ENCODE data around the gene DPEP1.
"Not testable (repeated sequence)": the region's sequence is repeated elsewhere in the genome, so short reads cannot be mapped to it uniquely, and the experiment has no call there.

DPEP1 gene

DNA sequence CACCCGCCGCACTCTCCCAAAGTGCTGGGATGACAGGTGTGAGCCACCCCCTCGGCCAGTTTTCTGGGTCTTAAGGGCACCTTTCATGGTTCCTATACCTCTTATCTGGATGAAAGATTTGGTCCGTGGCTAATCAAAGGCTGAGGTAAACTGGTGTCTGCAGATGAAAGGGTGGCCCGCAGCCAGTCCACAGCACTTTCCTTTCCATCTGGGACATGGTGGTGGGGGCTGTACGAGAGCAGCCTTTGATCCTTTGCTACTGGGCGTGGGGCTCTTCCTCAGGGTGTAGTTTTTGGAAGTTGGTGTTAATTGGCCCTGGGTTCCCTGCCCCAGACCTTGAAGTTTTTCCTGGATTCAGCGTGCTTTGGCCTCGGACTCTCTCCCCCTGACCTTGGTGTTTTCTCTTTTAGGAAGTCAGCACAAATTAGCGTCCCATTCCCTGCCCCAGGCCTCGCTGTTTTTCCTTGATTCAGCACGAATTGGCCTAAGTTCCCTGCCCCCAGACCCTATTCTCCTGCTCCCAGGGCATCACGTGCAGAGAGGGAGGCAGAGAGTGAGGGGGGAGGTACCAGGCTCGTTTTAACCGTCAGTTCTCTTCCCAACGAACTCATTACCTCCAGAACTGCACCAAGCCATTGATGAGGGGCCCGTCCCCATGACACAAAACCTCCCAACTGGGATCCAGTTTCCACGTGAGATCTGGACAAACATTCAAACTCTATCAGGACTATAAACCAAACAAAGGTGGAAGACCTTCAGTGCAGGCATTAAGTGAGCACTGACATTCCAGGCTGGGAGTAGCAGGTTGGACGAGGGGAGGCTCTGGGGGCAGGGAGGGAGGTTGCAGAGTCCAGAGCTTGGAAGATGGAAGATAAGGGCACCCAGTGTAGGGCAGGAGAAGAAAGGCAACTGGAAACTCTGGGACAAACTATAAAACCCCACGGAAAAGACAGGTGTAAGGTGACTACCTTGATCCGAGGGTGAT, 11.6 kb downstream of the DPEP1 start:
- FAIRE-seq (no peak), DNase-seq (ENCODE audit: insufficient read length, low spot score) (no peak)
- TF ChIP-seq, protein P1, sequence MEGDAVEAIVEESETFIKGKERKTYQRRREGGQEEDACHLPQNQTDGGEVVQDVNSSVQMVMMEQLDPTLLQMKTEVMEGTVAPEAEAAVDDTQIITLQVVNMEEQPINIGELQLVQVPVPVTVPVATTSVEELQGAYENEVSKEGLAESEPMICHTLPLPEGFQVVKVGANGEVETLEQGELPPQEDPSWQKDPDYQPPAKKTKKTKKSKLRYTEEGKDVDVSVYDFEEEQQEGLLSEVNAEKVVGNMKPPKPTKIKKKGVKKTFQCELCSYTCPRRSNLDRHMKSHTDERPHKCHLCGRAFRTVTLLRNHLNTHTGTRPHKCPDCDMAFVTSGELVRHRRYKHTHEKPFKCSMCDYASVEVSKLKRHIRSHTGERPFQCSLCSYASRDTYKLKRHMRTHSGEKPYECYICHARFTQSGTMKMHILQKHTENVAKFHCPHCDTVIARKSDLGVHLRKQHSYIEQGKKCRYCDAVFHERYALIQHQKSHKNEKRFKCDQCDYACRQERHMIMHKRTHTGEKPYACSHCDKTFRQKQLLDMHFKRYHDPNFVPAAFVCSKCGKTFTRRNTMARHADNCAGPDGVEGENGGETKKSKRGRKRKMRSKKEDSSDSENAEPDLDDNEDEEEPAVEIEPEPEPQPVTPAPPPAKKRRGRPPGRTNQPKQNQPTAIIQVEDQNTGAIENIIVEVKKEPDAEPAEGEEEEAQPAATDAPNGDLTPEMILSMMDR (IDR thresholded peaks at IDR 0.05; ENCODE audit: insufficient read depth, missing control alignments) = no peak

DNA sequence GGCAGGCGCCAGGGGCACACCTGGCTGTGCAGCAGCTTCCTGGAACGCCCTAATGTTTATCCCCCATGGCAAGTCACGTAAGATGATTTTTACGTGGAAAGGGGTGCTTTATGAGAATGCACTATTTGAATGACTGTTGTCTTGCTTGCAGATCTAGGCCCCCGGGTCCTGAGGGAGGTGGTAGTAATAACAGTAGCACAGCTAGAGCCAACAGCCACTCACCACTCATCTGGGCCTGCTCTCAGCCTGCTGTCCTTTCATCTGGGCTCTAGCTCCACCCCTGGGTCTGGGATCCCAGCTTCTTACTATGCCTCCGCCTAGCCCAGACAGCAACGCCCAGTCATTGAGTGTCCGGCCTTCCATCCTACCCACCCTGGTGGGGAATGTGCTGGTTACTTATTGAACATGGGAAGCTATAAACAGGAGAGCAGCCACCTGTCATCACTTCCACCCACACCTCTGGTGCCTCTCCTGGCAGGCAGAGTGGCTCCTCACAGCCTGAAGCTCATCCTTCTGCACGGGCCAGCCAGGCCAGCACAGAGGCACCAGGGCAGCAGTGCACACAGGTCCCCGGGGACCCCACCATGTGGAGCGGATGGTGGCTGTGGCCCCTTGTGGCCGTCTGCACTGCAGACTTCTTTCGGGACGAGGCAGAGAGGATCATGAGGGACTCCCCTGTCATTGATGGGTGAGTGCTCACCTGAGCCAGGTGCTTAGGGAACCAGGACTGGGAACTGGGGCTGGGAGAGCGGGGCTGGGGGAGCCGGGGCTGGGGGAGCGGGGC, 16.6 kb downstream of the DPEP1 start:
- DNase-seq (ENCODE audit: insufficient read length, low spot score) (no peak), FAIRE-seq (no peak)
- TF ChIP-seq, protein P1 (IDR thresholded peaks at IDR 0.05; ENCODE audit: insufficient read depth, missing control alignments) = no peak

DNA sequence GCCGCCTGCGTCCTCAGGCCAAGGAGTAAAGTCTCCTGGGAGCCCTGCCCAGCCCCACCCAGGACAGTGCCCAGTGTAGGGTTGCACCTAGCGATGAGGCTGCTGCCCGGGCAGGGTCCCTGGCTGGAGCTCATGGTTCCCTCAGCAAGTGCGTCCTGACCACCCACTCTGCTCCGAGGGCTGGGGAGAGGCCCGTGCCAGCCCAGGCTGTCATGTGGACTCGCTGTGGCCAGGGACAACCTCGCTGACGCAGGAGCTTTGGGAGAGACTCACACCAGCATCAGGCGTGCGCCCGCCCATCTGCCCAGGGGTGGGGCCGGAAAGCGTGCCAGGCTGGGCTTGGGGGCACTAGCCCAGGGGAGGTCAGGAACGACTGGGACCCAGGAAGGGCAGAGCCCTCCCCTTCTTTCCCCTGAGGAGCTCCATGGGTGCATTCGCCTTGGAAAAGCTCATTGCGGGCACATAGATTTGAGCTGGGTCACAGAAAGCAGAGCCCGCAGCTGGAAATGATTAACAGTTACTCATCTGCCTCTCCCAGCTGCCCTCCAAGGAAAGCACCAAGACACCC, 19.7 kb downstream of the DPEP1 start:
- FAIRE-seq (no peak), DNase-seq (ENCODE audit: insufficient read length, low spot score) (no peak)
- TF ChIP-seq, protein P1 (IDR thresholded peaks at IDR 0.05; ENCODE audit: insufficient read depth, missing control alignments) = no peak

DNA sequence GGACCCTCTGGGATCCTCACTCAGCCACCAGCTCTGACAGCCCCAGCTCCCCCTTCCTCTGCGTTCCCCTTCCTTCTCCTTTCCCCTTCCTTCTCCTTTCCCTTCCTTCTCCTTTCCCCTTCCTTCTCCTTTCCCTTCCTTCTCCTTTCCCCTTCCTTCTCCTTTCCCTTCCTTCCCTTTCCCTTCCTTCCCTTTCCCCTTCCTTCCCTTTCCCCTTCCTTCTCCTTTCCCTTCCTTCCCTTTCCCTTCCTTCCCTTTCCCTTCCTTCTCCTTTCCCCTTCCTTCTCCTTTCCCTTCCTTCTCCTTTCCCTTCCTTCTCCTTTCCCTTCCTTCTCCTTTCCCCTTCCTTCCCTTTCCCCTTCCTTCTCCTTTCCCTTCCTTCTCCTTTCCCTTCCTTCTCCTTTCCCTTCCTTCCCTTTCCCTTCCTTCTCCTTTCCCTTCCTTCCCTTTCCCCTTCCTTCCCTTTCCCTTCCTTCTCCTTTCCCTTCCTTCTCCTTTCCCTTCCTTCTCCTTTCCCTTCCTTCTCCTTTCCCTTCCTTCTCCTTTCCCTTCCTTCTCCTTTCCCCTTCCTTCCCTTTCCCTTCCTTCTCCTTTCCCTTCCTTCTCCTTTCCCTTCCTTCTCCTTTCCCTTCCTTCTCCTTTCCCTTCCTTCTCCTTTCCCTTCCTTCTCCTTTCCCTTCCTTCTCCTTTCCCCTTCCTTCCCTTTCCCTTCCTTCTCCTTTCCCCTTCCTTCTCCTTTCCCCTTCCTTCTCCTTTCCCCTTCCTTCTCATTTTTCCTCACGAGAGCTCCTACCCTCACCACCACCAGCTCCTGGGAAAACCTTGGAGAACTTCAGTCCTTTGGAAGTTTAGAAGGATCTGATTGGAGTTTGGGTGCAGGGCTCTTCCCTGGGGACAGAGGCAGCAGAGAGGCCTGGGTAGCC, 21.3 kb downstream of the DPEP1 start:
- DNase-seq (ENCODE audit: insufficient read length, low spot score); FAIRE-seq: not testable (repeated sequence)

DNA sequence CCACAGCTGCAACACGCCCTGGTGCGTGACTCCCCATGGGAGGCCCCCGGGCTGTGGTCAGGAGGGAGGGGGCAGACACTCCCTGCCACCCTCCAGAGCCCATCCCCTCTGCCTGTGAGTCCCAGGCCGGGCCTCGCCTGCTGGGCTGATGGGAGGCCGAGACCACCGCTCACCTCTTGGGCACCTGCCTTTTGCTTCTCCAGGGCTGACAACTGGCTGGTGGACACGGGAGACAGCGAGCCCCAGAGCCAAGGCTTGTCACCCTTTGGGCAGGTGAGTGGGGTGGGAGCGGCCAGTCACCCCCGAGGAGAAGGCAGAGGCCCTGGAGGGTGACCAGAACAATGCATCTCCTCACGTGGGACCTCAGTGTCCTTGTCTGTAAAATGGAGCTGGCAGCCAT, 23.2 kb downstream of the DPEP1 start:
- FAIRE-seq = no peak
- DNase-seq (ENCODE audit: insufficient read length, low spot score) = no peak
- TF ChIP-seq, protein P1 (IDR thresholded peaks at IDR 0.05; ENCODE audit: insufficient read depth, missing control alignments) = no peak

DNA sequence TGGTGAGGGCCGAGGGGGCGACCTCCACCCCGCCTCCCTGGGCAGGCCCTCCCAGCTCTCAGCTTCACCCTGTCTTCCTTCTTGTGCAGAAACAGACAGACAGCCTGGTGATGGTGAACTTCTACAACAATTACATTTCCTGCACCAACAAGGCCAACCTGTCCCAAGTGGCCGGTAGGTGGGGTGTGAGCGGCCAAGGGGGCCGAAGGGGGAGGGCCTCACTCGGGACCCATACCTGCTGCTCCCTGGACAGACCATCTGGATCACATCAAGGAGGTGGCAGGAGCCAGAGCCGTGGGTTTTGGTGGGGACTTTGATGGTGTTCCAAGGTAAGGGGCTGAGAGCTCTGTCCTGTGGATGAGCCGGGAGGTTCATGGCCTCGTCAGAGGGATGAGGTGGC, 23.9 kb downstream of the DPEP1 start:
- FAIRE-seq (no peak), DNase-seq (ENCODE audit: insufficient read length, low spot score) (no peak)
- TF ChIP-seq, protein P1 (IDR thresholded peaks at IDR 0.05; ENCODE audit: insufficient read depth, missing control alignments) = no peak
